ENCODE results near the gene AGAP3. TPM values are rescaled to one million over a fixed set of nuclear protein-coding genes. Genes with fewer than 3 reads are reported as not detected.

AGAP3 gene
- total and polyA plus RNA-seq, 4 donors = 3.9 to 27.0 (median 17.6) TPM

DNA sequence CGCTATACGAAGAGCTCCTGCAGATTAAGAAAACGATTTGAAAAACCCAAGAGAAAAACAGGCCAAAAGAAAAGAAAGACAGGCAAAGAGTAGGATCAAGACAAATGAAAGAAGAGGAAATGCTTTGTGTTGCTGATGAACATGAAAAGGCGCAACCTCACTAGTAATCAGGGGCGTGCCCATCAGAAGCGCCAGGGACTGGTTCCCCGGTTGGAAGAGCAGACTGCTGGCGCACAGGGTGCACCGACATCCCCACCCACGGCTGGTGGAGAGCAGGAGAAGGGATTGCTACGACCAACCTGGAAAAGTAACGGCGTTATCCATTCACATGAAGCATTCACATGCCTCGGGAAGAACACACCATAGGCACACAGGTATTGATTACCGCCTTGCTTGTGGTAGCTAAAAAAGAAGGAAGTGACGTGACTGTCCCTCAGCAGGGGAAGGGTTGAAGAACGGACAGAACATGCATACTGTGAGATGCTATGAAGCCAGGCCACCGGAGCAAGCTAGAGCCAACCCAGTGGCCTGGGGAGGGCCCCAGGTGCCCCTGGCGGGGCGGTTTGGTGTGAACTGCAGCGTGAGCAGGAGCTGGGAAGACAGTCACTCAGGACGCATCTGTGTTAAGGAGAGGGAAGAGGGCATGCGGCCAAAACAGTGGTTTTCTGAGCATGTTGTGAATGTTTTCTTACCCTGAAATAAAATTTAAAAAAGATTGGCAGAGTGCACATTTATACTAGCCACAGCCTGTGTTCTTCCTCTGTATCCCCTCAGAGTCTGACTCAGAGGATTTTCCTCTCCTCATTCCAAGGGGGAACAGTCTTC, 18.3 kb downstream of the AGAP3 start:
- no peaks in the 10 kb centered on the region for H3K27me3 ChIP-seq (ENCODE audit: control insufficient read depth in 4 of 4, insufficient read depth in 4 of 4, low read length in 3 of 4)
- no peak for DNase-seq (ENCODE audit: low spot score)

DNA sequence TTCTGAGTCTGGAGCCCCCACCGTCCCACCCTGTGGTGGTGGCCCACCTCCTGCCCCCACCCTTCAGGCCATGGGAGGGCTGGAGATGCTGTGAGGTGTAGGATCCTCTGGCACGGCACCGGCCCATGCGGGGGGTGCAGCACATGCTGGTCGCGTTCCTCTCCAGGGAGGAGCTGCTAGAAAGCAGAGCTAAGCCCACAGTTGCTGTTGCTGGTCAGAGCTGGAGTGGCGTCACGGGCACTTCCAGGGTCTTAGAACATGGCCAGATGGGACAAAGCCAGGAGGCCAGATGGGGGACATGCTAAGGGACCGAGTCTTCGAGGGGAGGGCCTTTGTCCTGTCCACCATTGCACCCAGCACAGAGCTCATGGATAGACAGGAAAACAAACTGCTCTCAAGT, 21.6 kb downstream of the AGAP3 start:
- WGBS = 93% methylated on average over 10 of the region's 10 CpGs
- TF ChIP-seq TAF1 (conservative IDR thresholded peaks at IDR 0.05) (no peak), YY1 (IDR thresholded peaks at IDR 0.05) (no peak), HNF4A (conservative IDR thresholded peaks at IDR 0.05) (no peak), FOXA2 (IDR thresholded peaks at IDR 0.05) (no peak), HNF4G (IDR thresholded peaks at IDR 0.05) (no peak), RAD21 (IDR thresholded peaks at IDR 0.05) (no peak), FOXA1 (IDR thresholded peaks at IDR 0.05) (no peak), SP1 (IDR thresholded peaks at IDR 0.05) (no peak), GABPA (IDR thresholded peaks at IDR 0.05 in 1 of 2, conservative IDR thresholded peaks at IDR 0.05 in 1 of 2) (no peak), EGR1 (IDR thresholded peaks at IDR 0.05; ENCODE audit: low read depth in 2 of 2) (no peak)
- TF ChIP-seq, protein P1, sequence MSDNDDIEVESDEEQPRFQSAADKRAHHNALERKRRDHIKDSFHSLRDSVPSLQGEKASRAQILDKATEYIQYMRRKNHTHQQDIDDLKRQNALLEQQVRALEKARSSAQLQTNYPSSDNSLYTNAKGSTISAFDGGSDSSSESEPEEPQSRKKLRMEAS (IDR thresholded peaks at IDR 0.05) = no peak
- TF ChIP-seq, protein P2, sequence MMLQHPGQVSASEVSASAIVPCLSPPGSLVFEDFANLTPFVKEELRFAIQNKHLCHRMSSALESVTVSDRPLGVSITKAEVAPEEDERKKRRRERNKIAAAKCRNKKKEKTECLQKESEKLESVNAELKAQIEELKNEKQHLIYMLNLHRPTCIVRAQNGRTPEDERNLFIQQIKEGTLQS (IDR thresholded peaks at IDR 0.05) = no peak
- TF ChIP-seq, protein P3, sequence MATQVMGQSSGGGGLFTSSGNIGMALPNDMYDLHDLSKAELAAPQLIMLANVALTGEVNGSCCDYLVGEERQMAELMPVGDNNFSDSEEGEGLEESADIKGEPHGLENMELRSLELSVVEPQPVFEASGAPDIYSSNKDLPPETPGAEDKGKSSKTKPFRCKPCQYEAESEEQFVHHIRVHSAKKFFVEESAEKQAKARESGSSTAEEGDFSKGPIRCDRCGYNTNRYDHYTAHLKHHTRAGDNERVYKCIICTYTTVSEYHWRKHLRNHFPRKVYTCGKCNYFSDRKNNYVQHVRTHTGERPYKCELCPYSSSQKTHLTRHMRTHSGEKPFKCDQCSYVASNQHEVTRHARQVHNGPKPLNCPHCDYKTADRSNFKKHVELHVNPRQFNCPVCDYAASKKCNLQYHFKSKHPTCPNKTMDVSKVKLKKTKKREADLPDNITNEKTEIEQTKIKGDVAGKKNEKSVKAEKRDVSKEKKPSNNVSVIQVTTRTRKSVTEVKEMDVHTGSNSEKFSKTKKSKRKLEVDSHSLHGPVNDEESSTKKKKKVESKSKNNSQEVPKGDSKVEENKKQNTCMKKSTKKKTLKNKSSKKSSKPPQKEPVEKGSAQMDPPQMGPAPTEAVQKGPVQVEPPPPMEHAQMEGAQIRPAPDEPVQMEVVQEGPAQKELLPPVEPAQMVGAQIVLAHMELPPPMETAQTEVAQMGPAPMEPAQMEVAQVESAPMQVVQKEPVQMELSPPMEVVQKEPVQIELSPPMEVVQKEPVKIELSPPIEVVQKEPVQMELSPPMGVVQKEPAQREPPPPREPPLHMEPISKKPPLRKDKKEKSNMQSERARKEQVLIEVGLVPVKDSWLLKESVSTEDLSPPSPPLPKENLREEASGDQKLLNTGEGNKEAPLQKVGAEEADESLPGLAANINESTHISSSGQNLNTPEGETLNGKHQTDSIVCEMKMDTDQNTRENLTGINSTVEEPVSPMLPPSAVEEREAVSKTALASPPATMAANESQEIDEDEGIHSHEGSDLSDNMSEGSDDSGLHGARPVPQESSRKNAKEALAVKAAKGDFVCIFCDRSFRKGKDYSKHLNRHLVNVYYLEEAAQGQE (IDR thresholded peaks at IDR 0.05) = no peak
- TF ChIP-seq, protein P4, sequence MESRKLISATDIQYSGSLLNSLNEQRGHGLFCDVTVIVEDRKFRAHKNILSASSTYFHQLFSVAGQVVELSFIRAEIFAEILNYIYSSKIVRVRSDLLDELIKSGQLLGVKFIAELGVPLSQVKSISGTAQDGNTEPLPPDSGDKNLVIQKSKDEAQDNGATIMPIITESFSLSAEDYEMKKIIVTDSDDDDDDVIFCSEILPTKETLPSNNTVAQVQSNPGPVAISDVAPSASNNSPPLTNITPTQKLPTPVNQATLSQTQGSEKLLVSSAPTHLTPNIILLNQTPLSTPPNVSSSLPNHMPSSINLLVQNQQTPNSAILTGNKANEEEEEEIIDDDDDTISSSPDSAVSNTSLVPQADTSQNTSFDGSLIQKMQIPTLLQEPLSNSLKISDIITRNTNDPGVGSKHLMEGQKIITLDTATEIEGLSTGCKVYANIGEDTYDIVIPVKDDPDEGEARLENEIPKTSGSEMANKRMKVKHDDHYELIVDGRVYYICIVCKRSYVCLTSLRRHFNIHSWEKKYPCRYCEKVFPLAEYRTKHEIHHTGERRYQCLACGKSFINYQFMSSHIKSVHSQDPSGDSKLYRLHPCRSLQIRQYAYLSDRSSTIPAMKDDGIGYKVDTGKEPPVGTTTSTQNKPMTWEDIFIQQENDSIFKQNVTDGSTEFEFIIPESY (IDR thresholded peaks at IDR 0.05) = no peak
- TF ChIP-seq, protein P5, sequence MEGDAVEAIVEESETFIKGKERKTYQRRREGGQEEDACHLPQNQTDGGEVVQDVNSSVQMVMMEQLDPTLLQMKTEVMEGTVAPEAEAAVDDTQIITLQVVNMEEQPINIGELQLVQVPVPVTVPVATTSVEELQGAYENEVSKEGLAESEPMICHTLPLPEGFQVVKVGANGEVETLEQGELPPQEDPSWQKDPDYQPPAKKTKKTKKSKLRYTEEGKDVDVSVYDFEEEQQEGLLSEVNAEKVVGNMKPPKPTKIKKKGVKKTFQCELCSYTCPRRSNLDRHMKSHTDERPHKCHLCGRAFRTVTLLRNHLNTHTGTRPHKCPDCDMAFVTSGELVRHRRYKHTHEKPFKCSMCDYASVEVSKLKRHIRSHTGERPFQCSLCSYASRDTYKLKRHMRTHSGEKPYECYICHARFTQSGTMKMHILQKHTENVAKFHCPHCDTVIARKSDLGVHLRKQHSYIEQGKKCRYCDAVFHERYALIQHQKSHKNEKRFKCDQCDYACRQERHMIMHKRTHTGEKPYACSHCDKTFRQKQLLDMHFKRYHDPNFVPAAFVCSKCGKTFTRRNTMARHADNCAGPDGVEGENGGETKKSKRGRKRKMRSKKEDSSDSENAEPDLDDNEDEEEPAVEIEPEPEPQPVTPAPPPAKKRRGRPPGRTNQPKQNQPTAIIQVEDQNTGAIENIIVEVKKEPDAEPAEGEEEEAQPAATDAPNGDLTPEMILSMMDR (IDR thresholded peaks at IDR 0.05; ENCODE audit: low read depth, low read length, missing input control) = no peak

More for the DNA sequence above, 18.3 kb downstream of the AGAP3 start:
- WGBS = 86% methylated on average over 23 of the region's 23 CpGs
- no peak overlapping the region for H3K9ac ChIP-seq (ENCODE audit: low read depth in 1 of 2, low read length in 2 of 2)
- peaks cover 0 to 4% (median 1%) of the 10 kb centered on the region in 4 donors for H3K36me3 ChIP-seq (ENCODE audit: control insufficient read depth in 4 of 4, insufficient read depth in 3 of 4, low read depth in 1 of 4, low read length in 3 of 4)
- no peaks in the 10 kb centered on the region for H3K9me3 ChIP-seq (ENCODE audit: control insufficient read depth in 4 of 4, low read length in 3 of 4)
- H3K4me3 ChIP-seq (ENCODE audit: low read depth in 1 of 3, low read length in 3 of 3) = no peak overlapping the region
- H3K4me1 ChIP-seq (ENCODE audit: control insufficient read depth in 4 of 4, insufficient read depth in 4 of 4, low read length in 3 of 4) = no peaks in the 10 kb centered on the region
- TF ChIP-seq, protein P4 (IDR thresholded peaks at IDR 0.05) = no peak
- TF ChIP-seq RXRA (IDR thresholded peaks at IDR 0.05) = no peak
- H3K27ac ChIP-seq (ENCODE audit: low read depth in 1 of 2, low read length in 2 of 2) = no peak overlapping the region

More for the DNA sequence above, 21.6 kb downstream of the AGAP3 start:
- H3K27me3 ChIP-seq (ENCODE audit: control insufficient read depth in 4 of 4, insufficient read depth in 4 of 4, low read length in 3 of 4) = no peaks in the 10 kb centered on the region
- H3K4me3 ChIP-seq (ENCODE audit: low read depth in 1 of 3, low read length in 3 of 3) = no peak overlapping the region
- H3K4me1 ChIP-seq (ENCODE audit: control insufficient read depth in 4 of 4, insufficient read depth in 4 of 4, low read length in 3 of 4) = peaks cover 0 to 6% (median 2%) of the 10 kb centered on the region in 4 donors
- DNase-seq (ENCODE audit: low spot score) = no peak
- H3K36me3 ChIP-seq (ENCODE audit: control insufficient read depth in 4 of 4, insufficient read depth in 3 of 4, low read depth in 1 of 4, low read length in 3 of 4) = peaks cover 0 to 4% (median 1%) of the 10 kb centered on the region in 4 donors
- H3K27ac ChIP-seq (ENCODE audit: low read depth in 1 of 2, low read length in 2 of 2) = no peak overlapping the region
- no peaks in the 10 kb centered on the region for H3K9me3 ChIP-seq (ENCODE audit: control insufficient read depth in 4 of 4, low read length in 3 of 4)
- no peak overlapping the region for H3K9ac ChIP-seq (ENCODE audit: low read depth in 1 of 2, low read length in 2 of 2)
